ENCODE measurements around the gene MXD4.
"Not testable (repeated sequence)": the region's sequence is repeated elsewhere in the genome, so short reads cannot be mapped to it uniquely, and the experiment has no call there.

MXD4 gene

GRCh38 chr4:2217726-2218125, 44.2 kb downstream of the MXD4 start:
- DNase-seq = no peak

DNA sequence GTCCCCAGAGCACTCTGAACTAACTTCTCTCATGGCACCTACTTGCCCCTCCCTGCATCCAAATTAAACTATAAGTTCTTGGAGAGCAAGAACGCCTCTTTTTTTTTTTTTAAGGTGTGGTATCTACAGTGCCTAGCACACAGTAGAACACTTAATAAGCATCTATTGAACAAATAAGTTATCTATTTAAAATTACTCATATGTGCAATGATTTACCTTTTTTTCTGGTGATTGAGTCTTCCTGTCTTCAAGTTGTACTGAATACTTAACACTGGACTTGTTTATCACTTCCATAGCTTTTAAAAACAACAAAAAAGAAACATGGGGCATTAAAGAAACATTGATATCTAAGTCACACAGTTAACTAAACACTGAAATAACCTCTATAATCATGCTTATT, 49.1 kb downstream of the MXD4 start:
- no peak for DNase-seq

DNA sequence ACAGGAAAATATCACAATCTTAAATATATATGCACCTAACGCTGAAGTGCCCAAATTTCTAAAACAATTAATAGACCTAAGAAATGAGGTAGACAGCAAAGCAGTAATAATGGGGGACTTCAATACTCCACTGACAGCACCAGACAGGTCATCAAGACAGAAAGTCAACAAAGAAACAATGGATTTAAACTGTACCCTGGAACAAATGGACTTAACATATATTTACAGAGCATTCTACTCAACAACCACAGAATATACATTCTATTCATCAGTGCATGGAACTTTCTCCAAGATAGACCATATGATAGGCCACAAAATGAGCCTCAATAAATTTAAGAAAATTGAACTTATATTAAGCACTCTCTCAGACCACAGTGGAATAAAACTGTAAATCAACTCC, 59.1 kb downstream of the MXD4 start:
- DNase-seq = not testable (repeated sequence)
